Lung (tissue), 12 donors: ENCODE data around the gene PKLR. TPM values are rescaled to one million over a fixed set of nuclear protein-coding genes. Genes with fewer than 3 reads are reported as not detected.

ENCODE experiments used
- ATAC-seq: fragments of 200-7000 bp; cut with Tn5 transposase; one replicate; pipeline ENCODE4 v1.9.1; 2020; ENCODE audit warnings: moderate number of reproducible peaks; ENCODE audit not compliant: insufficient read depth, low FRiP score
- DNase-seq, 3 donors: peaks; one replicate each; pipeline ENCODE4 v3.0.0-alpha.2; 2013 to 2017
- H3K27ac ChIP-seq, 2 donors: one replicate each; pipeline ENCODE4 v1.5.1; 2013; ENCODE audit warnings: mild to moderate bottlenecking in 2 of 2, moderate library complexity in 2 of 2, control low read depth in 1 of 2, inconsistent platforms in 1 of 2, low read depth in 1 of 2, low read length in 1 of 2
- H3K27me3 ChIP-seq, 3 donors: one replicate each; pipeline ENCODE4 v1.5.1; 2013; ENCODE audit warnings: low read length in 2 of 3; ENCODE audit not compliant: control insufficient read depth in 3 of 3, insufficient read depth in 3 of 3
- H3K36me3 ChIP-seq, 4 donors: one replicate each; pipeline ENCODE4 v1.5.1; 2013; ENCODE audit warnings: low read length in 4 of 4, mild to moderate bottlenecking in 1 of 4, moderate library complexity in 1 of 4; ENCODE audit not compliant: control insufficient read depth in 4 of 4, insufficient read depth in 4 of 4
- H3K4me1 ChIP-seq, 5 donors: one replicate each; pipeline ENCODE4 v1.5.1; 2013; ENCODE audit warnings: low read length in 5 of 5, mild to moderate bottlenecking in 2 of 5, moderate library complexity in 1 of 5; ENCODE audit not compliant: control insufficient read depth in 5 of 5, insufficient read depth in 5 of 5
- H3K4me3 ChIP-seq: one replicate; pipeline ENCODE4 v1.5.1; 2013; ENCODE audit warnings: mild to moderate bottlenecking, control low read depth, moderate library complexity
- H3K9ac ChIP-seq, 2 donors: one replicate each; pipeline ENCODE4 v1.5.1; 2013; ENCODE audit warnings: low read length in 2 of 2, control low read depth in 1 of 2; ENCODE audit not compliant: insufficient read depth in 1 of 2
- H3K9me3 ChIP-seq, 4 donors: one replicate each; pipeline ENCODE4 v1.5.1; 2013; ENCODE audit warnings: low read length in 3 of 4, mild to moderate bottlenecking in 1 of 4, moderate library complexity in 1 of 4; ENCODE audit not compliant: control insufficient read depth in 4 of 4, insufficient read depth in 3 of 4
- WGBS, 2 donors: extraction: QIAGEN DNeasy Blood & Tissue Kit; methylation state at CpG; one replicate each; pipeline ENCODE4 v1.1.7; 2013; 5-methylcytosine and 5-hydroxymethylcytosine counted together
- polyA plus RNA-seq, 2 donors: library from polyadenylated mRNA; stranded (reverse); fragments of 200-250 nt; gene quantifications; one replicate each; pipeline ENCODE4 v1.2.1, GENCODE V29; 2013
- total RNA-seq, 2 donors: library from RNA; depleted of rRNA in 1 of 2; stranded (reverse); fragments of >200 nt in 1 of 2; gene quantifications; one replicate each; pipeline ENCODE4 v1.2.1, GENCODE V29; 2014 to 2021
- TF ChIP-seq, protein P1 (sequence below): IDR thresholded peaks from 2 replicates; pipeline ENCODE4 v1.5.1; 2012; ENCODE audit warnings: mild to moderate bottlenecking; ENCODE audit errors: control extremely low read depth, extremely low read depth
- donor health status: control.
- donor health status: control.
- donor health status: Bipolar disorder and iron deficiency.
- donor health status: healthy.
- donor health status: DM: yes; HTN: yes; CAD: no.

The PKLR gene
- total and polyA plus RNA-seq, 4 donors, result 0.02 to 0.09 TPM; not detected in 2

DNA sequence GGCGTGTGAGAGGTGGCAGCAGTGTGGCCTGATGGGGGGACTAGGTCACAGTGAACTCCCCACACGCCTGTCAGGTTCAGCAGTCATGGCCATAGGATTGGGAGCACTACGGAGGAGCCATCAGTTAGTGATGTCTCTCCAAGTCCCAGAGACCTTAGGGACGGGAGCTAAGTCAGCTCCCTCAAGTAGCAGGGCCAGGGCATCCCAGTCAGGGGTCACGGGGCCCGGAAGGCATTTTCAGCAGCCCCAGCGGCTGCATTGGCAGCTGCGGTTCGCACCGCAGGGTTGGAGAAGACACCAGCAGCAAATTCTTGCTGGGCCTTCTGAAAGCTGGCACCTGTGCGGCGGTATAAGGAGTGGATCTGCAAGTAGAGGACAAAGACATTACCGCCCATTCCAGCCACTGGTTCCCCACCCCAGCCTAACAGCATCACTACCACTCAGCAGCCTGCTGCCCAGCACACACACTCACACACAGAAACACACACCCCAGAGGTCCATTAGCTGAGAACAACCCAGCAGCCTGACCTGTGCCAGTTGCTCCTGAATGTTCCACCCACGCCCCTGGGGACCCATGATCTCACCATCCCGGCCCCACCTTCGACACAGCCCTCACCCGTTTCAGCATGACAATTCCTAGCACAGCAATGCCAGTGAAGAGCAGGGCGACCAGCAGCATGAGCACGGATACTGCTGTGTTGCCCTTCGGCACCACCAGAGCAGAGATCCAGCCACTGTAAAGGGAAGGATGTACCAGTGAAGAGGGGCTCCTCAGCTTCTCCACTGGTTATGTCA, 45.0 kb downstream of the PKLR start:
- Histone ChIP-seq H3K4me1 (peaks cover 5 to 35% (median 11%) of the 10 kb centered on the region in 5 donors), H3K4me3 (no peak overlapping the region), H3K9ac (peak overlapping the region in 1 of 2 donors; percentile 17), H3K9me3 (no peaks in the 10 kb centered on the region), H3K27me3 (no peaks in the 10 kb centered on the region), H3K27ac (peak overlapping the region; percentile 86 to 99), H3K36me3 (peaks cover 0 to 19% (median 11%) of the 10 kb centered on the region in 4 donors)
- DNase-seq (no peak), ATAC-seq (no peak)
- WGBS, 2 donors, result 81% methylated on average over 20 of the region's 20 CpGs
- TF ChIP-seq, protein P1, sequence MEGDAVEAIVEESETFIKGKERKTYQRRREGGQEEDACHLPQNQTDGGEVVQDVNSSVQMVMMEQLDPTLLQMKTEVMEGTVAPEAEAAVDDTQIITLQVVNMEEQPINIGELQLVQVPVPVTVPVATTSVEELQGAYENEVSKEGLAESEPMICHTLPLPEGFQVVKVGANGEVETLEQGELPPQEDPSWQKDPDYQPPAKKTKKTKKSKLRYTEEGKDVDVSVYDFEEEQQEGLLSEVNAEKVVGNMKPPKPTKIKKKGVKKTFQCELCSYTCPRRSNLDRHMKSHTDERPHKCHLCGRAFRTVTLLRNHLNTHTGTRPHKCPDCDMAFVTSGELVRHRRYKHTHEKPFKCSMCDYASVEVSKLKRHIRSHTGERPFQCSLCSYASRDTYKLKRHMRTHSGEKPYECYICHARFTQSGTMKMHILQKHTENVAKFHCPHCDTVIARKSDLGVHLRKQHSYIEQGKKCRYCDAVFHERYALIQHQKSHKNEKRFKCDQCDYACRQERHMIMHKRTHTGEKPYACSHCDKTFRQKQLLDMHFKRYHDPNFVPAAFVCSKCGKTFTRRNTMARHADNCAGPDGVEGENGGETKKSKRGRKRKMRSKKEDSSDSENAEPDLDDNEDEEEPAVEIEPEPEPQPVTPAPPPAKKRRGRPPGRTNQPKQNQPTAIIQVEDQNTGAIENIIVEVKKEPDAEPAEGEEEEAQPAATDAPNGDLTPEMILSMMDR, result no peak

GRCh38 chr1:155255243-155256007, 45.8 kb downstream of the PKLR start, which contains the start of gene ENTREP3:
Gene ENTREP3 (minus strand): TSS chr1:155255483. CDS start chr1:155254877, 606 bp downstream.
- peak within 1 kb of the TSS; percentile 17 to 84 for H3K9ac ChIP-seq
- peaks cover 0 to 19% (median 11%) of the 10 kb centered on the region in 4 donors for H3K36me3 ChIP-seq
- TF ChIP-seq, protein P1, result no peak
- no peaks in the 10 kb centered on the region for H3K27me3 ChIP-seq
- peaks cover 0 to 32% (median 10%) of the 10 kb centered on the region in 5 donors for H3K4me1 ChIP-seq
- H3K4me3 ChIP-seq, result peak within 1 kb of the TSS; percentile 60
- no peaks in the 10 kb centered on the region for H3K9me3 ChIP-seq
- WGBS, 2 donors, result 1 to 3% methylated on average over 53 to 54 of the region's 54 CpGs
- ATAC-seq (peak; percentile 91), DNase-seq (peak; percentile 93 to 95 (median 94))
- H3K27ac ChIP-seq, result peak within 1 kb of the TSS; percentile 86 to 99

- WGBS, 2 donors, result 6 to 10% methylated on average over 18 to 35 of the region's 35 CpGs
- TF ChIP-seq, protein P1, result no peak
- Histone ChIP-seq H3K27me3 (no peaks in the 10 kb centered on the region), H3K9me3 (no peaks in the 10 kb centered on the region), H3K9ac (no peak overlapping the region), H3K4me3 (peak overlapping the region; percentile 60), H3K27ac (peak overlapping the region; percentile 86 to 99), H3K4me1 (peaks cover 0 to 32% (median 11%) of the 10 kb centered on the region in 5 donors), H3K36me3 (peaks cover 0 to 14% (median 11%) of the 10 kb centered on the region in 4 donors)
- no peak for ATAC-seq
- peak in 1 of 3 donors; percentile 37 for DNase-seq
These were observed 46.5 kb downstream of the PKLR start for GRCh38 chr1:155254714-155255242.
